GM12878 (cell line): ENCODE measurements around the gene ADAMTS18. TPM values are rescaled to one million over a fixed set of nuclear protein-coding genes. Genes with fewer than 3 reads are reported as not detected.

Source experiments
- ATAC-seq: fragments of 200-7000 bp; cut with Tn5 transposase; 3 replicates; pipeline ENCODE4 v1.9.1; 2020; ENCODE audit warnings: mild to moderate bottlenecking, moderate library complexity
- BruUV-seq: library from RNA; stranded (reverse); fragments of 400-500 nt; replicated peaks from 2 replicates; lab custom pipeline; 2021; lab: Mats Ljungman, UMichigan
- CTCF ChIA-PET: fragments of 300-600 bp; sonication (Branson Sonifier 250); formaldehyde crosslinking; extraction: SDS; loops from one replicate; lab custom pipeline; 2021; ENCODE audit warnings: inconsistent platforms; lab: Yijun Ruan, JAX
- POLR2A ChIA-PET: fragments of 350-600 bp; formaldehyde crosslinking; extraction: SDS; loops from one replicate; lab custom pipeline; 2021; ENCODE audit warnings: inconsistent platforms; lab: Charles Lee
- RAD21 ChIA-PET: fragments of 300-600 bp; sonication (Branson Sonifier 250); formaldehyde crosslinking; loops from one replicate; lab custom pipeline; 2023; ENCODE audit warnings: antibody characterized with exemption; ENCODE audit not compliant: unreplicated experiment; lab: Charles Lee
- SMC1A ChIA-PET: fragments of 300-600 bp; sonication (Branson Sonifier 250); formaldehyde crosslinking; loops from one replicate; lab custom pipeline; 2023; ENCODE audit not compliant: unreplicated experiment, uncharacterized antibody; lab: Charles Lee
- DNase-seq: peaks from one replicate; pipeline ENCODE4 v3.0.0-alpha.2; 2011; ENCODE audit warnings: low read depth, low spot score
- FAIRE-seq: peaks from 3 replicates; lab custom pipeline; 2011; peaks lifted over from hg19 to GRCh38; lab: Jason Lieb, UNC
- H2AFZ ChIP-seq: 2 replicates; pipeline ENCODE4 v1.6.0; 2011; ENCODE audit warnings: low read depth, low read length, control low read depth; ENCODE audit not compliant: control insufficient read depth
- H3K27ac ChIP-seq: 2 replicates; pipeline ENCODE4 v1.5.1; 2011; ENCODE audit warnings: control low read depth; ENCODE audit not compliant: control insufficient read depth, insufficient read depth
- H3K27me3 ChIP-seq, 2 experiments: replicated peaks in 1 of 2; 2 replicates each; pipeline versions ENCODE4 v1.6.0 to v1.6.1; 2011; ENCODE audit warnings: low read length in 1 of 2; ENCODE audit not compliant: control insufficient read depth in 2 of 2, insufficient read depth in 2 of 2
- H3K36me3 ChIP-seq, 2 experiments: 2 replicates each; pipeline ENCODE4 v1.5.1; 2011; ENCODE audit warnings: low read length in 1 of 2; ENCODE audit not compliant: control insufficient read depth in 2 of 2, insufficient read depth in 2 of 2
- H3K4me1 ChIP-seq: 2 replicates; pipeline ENCODE4 v1.6.1; 2011; ENCODE audit warnings: mild to moderate bottlenecking, low read length, moderate library complexity, mixed read lengths; ENCODE audit not compliant: control insufficient read depth, insufficient read depth
- H3K4me2 ChIP-seq: 2 replicates; pipeline ENCODE4 v1.6.0; 2011; ENCODE audit warnings: control low read depth; ENCODE audit not compliant: control insufficient read depth, insufficient read depth
- H3K4me3 ChIP-seq: fragments of 200-600 bp; sonication (generic); 2 replicates; pipeline ENCODE4 v1.5.1; 2016
- H3K79me2 ChIP-seq: 2 replicates; pipeline ENCODE4 v1.6.0; 2011; ENCODE audit warnings: low read length; ENCODE audit not compliant: control insufficient read depth, insufficient read depth
- H3K9ac ChIP-seq: 2 replicates; pipeline ENCODE4 v1.8.0; 2011; ENCODE audit warnings: low read length, control low read depth, mixed read lengths; ENCODE audit not compliant: control insufficient read depth, insufficient read depth
- H3K9me3 ChIP-seq: replicated peaks from 3 replicates; pipeline ENCODE4 v1.5.1; 2011; ENCODE audit warnings: mild to moderate bottlenecking, low read length; ENCODE audit not compliant: control insufficient read depth, insufficient read depth
- H4K20me1 ChIP-seq: 2 replicates; pipeline ENCODE4 v1.6.0; 2011; ENCODE audit not compliant: control insufficient read depth, insufficient read depth
- BMI1 ChIP-seq: fragments of 450-650 bp; IDR thresholded peaks from 2 replicates; pipeline ENCODE4 v1.6.1; 2016; ENCODE audit warnings: mild to moderate bottlenecking, moderate library complexity, borderline replicate concordance
- BRCA1 ChIP-seq: IDR thresholded peaks from 2 replicates; pipeline ENCODE4 v1.6.1; 2011; ENCODE audit warnings: low read depth, low read length, improper control_type of control experiment
- CREB1 ChIP-seq: IDR thresholded peaks from 2 replicates; pipeline ENCODE4 v1.6.1; 2012; ENCODE audit warnings: low read depth, mild to moderate bottlenecking, inconsistent platforms
- EED ChIP-seq: sonication (generic); IDR thresholded peaks from 2 replicates; pipeline ENCODE4 v1.6.1; 2016; ENCODE audit warnings: antibody characterized with exemption, low read depth
- HDGF ChIP-seq: fragments of 450-650 bp; IDR thresholded peaks from 2 replicates; pipeline ENCODE4 v1.6.1; 2016; ENCODE audit warnings: antibody characterized with exemption
- KAT2A ChIP-seq: conservative IDR thresholded peaks from 2 replicates; pipeline ENCODE4 v1.6.1; 2011; ENCODE audit warnings: low read depth, low read length; ENCODE audit not compliant: control insufficient read depth
- RFX5 ChIP-seq: IDR thresholded peaks from 2 replicates; pipeline ENCODE4 v1.6.1; 2011; ENCODE audit warnings: low read depth, low read length, improper control_type of control experiment
- SIN3A ChIP-seq: IDR thresholded peaks from 2 replicates; pipeline ENCODE4 v1.6.1; 2012; ENCODE audit warnings: low read depth, low read length, improper control_type of control experiment
- TARDBP ChIP-seq: IDR thresholded peaks from 2 replicates; pipeline ENCODE4 v1.6.1; 2016; ENCODE audit warnings: borderline replicate concordance
- ZNF24 ChIP-seq: fragments of 450-650 bp; IDR thresholded peaks from 2 replicates; pipeline ENCODE4 v1.6.1; 2017; ENCODE audit warnings: antibody characterized with exemption, mild to moderate bottlenecking
- ZNF384 ChIP-seq: IDR thresholded peaks from 2 replicates; pipeline ENCODE4 v1.6.1; 2012; ENCODE audit warnings: low read depth, mild to moderate bottlenecking, low read length, improper control_type of control experiment, borderline replicate concordance
- ZNF622 ChIP-seq: fragments of 450-650 bp; IDR thresholded peaks from 2 replicates; pipeline ENCODE4 v1.6.1; 2017; ENCODE audit warnings: mild to moderate bottlenecking, inconsistent platforms
- in situ Hi-C: fragments of 300-500 bp; cut with MboI; formaldehyde crosslinking; loops from 9 replicates; pipeline ENCODE4 v1.14.3; 2018; ENCODE audit warnings: mixed read lengths
- intact Hi-C: fragments of 100-400 bp; cut with micrococcal nuclease; formaldehyde crosslinking; loops from one replicate; pipeline ENCODE4 v1.14.2; 2022; ENCODE audit not compliant: unreplicated experiment
- polyA plus RNA-seq, 11 experiments: library from polyadenylated mRNA; depleted of rRNA in 4 of 11; unstranded in 6 of 11; stranded (reverse) in 5 of 11; fragments of >200 nt; fragmentation: Nextera tagmentation in 4 of 11; fragmentation: Illumina TruSeq in 1 of 11; extraction: Ambion mirVana in 4 of 11; extraction: Trizol in 1 of 11; gene quantifications; 1 replicate in 1 of 11; 2 replicates in 10 of 11; pipeline versions ENCODE4 v1.2.1 to v1.2.3, GENCODE V29; 2011 to 2016; ENCODE audit warnings: inconsistent platforms in 2 of 11, missing spikeins in 2 of 11, low read depth in 1 of 11
- total RNA-seq, 4 experiments: library from RNA; depleted of rRNA in 3 of 4; stranded (reverse); fragments of >200 nt in 3 of 4; fragmentation: Illumina TruSeq in 1 of 4; extraction: Trizol in 1 of 4; gene quantifications; 2 replicates each; pipeline versions ENCODE4 v1.2.1 to v1.2.3, GENCODE V29; 2013 to 2021
- TF ChIP-seq, protein P1 (sequence below): fragments of 450-650 bp; IDR thresholded peaks from 2 replicates; pipeline ENCODE4 v1.6.1; 2017; ENCODE audit warnings: low read depth, mild to moderate bottlenecking, moderate library complexity
- TF ChIP-seq, protein P2 (sequence below): fragments of 450-650 bp; formaldehyde crosslinking; IDR thresholded peaks from 2 replicates; pipeline ENCODE4 v1.4.0; 2022; ENCODE audit warnings: mild to moderate bottlenecking, moderate library complexity
- TF ChIP-seq, protein P3 (sequence below): fragments of 450-650 bp; IDR thresholded peaks from 2 replicates; pipeline ENCODE4 v1.6.1; 2014; ENCODE audit warnings: mild to moderate bottlenecking
- TF ChIP-seq, protein P4 (sequence below): fragments of 450-650 bp; IDR thresholded peaks from 2 replicates; pipeline ENCODE4 v1.6.1; 2017; ENCODE audit warnings: mild to moderate bottlenecking

ADAMTS18 gene
- total and polyA plus RNA-seq, 10 of the 15 experiments (the other 5 are each of a cell fraction or from before 2014, with no cell fraction given), result not detected

DNA sequence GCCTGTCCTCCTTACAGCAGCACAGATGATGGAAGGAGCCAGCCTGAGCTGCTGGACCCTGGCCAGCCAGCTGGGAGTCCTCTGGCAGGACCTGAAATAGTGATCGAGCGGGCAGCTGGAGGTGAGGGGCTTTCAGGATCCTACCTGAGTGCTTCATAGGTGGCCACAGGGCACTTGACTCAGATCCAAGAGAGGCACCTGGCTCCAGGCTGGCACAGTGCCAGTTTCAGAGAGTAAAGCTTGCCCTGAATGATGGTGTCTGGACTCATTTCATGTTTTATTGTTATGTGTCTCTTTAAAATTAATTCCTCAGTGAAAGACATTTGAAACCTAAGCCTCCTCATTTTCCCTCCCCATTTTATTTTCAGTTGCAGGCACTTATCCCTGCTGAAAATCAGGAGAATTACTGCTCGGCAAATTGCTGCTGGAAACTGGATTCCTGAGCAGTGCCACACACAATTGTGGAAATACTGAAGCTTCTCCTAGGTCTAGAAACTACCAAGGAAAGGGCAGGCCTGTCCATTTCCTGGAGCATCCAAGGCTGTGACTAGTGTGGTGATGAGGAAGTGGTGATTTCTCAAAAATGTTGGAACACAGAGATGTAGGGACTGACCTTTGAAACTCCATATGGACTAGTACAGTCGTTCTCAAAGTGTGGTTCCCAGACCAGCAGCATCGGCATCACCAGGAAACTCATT is 16.1 kb upstream of the ADAMTS18 start (continued):
- TF ChIP-seq HDGF, result no peak

DNA sequence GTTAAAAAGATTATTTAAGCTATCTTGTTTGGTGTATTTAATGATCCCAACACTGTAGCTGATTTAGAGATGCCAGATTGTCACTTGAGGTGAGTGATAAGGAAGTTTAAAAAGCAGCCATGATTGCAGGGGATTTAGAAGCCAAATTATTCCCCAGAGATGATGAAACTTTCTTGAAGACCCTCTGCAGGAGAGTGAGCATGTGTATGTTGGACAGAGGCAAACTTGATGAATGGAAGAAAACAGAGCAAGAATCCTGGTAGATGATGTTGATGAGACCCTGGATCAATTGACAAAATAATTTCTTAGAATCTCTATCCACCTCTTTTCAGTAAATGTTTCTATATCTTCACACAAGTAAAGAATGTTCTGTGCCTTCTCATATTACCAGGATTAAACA is 14.4 kb upstream of the ADAMTS18 start:
- ChIA-PET CTCF (interaction anchor here (0.7 kb wide), 1 partner anchor 292 kb away, joined by 3 read pairs; no protein-coding TSS in a partner anchor), RAD21 (no interaction called here), SMC1A (no interaction called here), POLR2A (no interaction called here)
- H3K27ac ChIP-seq, result no peak overlapping the region
- no peaks in the 10 kb centered on the region for H3K9me3 ChIP-seq
- ATAC-seq, result no peak
- intact Hi-C loops, result no loop called here
- H3K36me3 ChIP-seq, result no peaks in the 10 kb centered on the region
- H3K27me3 ChIP-seq, result no peaks in the 10 kb centered on the region
- no peak for DNase-seq
- FAIRE-seq, result no peak
- no peak overlapping the region for H3K9ac ChIP-seq
- H3K79me2 ChIP-seq, result no peaks in the 10 kb centered on the region
- H4K20me1 ChIP-seq, result no peaks in the 10 kb centered on the region
- no peaks in the 10 kb centered on the region for H3K4me1 ChIP-seq
- TF ChIP-seq ZNF24, result no peak
- no peak for TF ChIP-seq CREB1
- no peak for TF ChIP-seq RFX5
- no peak for TF ChIP-seq ZNF622
- no peak for TF ChIP-seq TARDBP
- no peak for TF ChIP-seq SIN3A
- TF ChIP-seq, protein P1, sequence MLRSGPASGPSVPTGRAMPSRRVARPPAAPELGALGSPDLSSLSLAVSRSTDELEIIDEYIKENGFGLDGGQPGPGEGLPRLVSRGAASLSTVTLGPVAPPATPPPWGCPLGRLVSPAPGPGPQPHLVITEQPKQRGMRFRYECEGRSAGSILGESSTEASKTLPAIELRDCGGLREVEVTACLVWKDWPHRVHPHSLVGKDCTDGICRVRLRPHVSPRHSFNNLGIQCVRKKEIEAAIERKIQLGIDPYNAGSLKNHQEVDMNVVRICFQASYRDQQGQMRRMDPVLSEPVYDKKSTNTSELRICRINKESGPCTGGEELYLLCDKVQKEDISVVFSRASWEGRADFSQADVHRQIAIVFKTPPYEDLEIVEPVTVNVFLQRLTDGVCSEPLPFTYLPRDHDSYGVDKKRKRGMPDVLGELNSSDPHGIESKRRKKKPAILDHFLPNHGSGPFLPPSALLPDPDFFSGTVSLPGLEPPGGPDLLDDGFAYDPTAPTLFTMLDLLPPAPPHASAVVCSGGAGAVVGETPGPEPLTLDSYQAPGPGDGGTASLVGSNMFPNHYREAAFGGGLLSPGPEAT, result no peak
- TF ChIP-seq, protein P2, sequence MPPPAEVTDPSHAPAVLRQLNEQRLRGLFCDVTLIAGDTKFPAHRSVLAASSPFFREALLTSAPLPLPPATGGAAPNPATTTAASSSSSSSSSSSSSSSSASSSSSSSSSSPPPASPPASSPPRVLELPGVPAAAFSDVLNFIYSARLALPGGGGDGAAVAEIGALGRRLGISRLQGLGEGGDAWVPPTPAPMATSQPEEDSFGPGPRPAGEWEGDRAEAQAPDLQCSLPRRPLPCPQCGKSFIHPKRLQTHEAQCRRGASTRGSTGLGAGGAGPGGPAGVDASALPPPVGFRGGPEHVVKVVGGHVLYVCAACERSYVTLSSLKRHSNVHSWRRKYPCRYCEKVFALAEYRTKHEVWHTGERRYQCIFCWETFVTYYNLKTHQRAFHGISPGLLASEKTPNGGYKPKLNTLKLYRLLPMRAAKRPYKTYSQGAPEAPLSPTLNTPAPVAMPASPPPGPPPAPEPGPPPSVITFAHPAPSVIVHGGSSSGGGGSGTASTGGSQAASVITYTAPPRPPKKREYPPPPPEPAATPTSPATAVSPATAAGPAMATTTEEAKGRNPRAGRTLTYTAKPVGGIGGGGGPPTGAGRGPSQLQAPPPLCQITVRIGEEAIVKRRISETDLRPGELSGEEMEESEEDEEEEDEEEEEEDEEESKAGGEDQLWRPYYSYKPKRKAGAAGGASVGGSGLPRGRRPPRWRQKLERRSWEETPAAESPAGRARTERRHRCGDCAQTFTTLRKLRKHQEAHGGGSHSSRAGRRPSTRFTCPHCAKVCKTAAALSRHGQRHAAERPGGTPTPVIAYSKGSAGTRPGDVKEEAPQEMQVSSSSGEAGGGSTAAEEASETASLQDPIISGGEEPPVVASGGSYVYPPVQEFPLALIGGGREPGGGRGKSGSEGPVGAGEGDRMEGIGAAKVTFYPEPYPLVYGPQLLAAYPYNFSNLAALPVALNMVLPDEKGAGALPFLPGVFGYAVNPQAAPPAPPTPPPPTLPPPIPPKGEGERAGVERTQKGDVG (CRISPR knock-in tag), result no peak
- TF ChIP-seq EED, result no peak
- TF ChIP-seq, protein P3, sequence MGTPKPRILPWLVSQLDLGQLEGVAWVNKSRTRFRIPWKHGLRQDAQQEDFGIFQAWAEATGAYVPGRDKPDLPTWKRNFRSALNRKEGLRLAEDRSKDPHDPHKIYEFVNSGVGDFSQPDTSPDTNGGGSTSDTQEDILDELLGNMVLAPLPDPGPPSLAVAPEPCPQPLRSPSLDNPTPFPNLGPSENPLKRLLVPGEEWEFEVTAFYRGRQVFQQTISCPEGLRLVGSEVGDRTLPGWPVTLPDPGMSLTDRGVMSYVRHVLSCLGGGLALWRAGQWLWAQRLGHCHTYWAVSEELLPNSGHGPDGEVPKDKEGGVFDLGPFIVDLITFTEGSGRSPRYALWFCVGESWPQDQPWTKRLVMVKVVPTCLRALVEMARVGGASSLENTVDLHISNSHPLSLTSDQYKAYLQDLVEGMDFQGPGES, result no peak
- no peak for TF ChIP-seq BRCA1
- TF ChIP-seq ZNF384, result no peak
- TF ChIP-seq, protein P4, sequence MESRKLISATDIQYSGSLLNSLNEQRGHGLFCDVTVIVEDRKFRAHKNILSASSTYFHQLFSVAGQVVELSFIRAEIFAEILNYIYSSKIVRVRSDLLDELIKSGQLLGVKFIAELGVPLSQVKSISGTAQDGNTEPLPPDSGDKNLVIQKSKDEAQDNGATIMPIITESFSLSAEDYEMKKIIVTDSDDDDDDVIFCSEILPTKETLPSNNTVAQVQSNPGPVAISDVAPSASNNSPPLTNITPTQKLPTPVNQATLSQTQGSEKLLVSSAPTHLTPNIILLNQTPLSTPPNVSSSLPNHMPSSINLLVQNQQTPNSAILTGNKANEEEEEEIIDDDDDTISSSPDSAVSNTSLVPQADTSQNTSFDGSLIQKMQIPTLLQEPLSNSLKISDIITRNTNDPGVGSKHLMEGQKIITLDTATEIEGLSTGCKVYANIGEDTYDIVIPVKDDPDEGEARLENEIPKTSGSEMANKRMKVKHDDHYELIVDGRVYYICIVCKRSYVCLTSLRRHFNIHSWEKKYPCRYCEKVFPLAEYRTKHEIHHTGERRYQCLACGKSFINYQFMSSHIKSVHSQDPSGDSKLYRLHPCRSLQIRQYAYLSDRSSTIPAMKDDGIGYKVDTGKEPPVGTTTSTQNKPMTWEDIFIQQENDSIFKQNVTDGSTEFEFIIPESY, result no peak
- no peak for TF ChIP-seq BMI1
- no peak for TF ChIP-seq KAT2A
- BruUV-seq, result no TSS peak
- no peak overlapping the region for H2AFZ ChIP-seq
- H3K4me3 ChIP-seq, result no peak overlapping the region
- H3K4me2 ChIP-seq, result no peak overlapping the region
- in situ Hi-C loops, result no loop called here
